Activated CD4-positive, alpha-beta T cell treated with anti-CD3 and anti-CD28 coated beads for 36 hours (primary cell): Measurements from ENCODE around the gene ATOSA. TPM values are rescaled to one million over a fixed set of nuclear protein-coding genes. Genes with fewer than 3 reads are reported as not detected.

Experiments
- ATAC-seq: fragments of 200-7000 bp; cut with Tn5 transposase; one replicate; pipeline ENCODE4 v1.10.0; 2021; ENCODE audit warnings: mild to moderate bottlenecking, moderate library complexity
- CTCF ChIA-PET: fragments of 350-600 bp; sonication (Branson Sonifier 250); formaldehyde crosslinking; loops from one replicate; lab custom pipeline; 2021; ENCODE audit warnings: antibody characterized with exemption; lab: Charles Lee
- POLR2A ChIA-PET: fragments of 350-600 bp; sonication (Branson Sonifier 250); formaldehyde crosslinking; loops from one replicate; lab custom pipeline; 2021; ENCODE audit warnings: antibody characterized with exemption, inconsistent platforms; lab: Charles Lee
- DNase-seq: peaks from one replicate; pipeline ENCODE4 v3.0.0-alpha.2; 2020
- H3K27ac Mint-ChIP-seq: one replicate; pipeline ENCODE4 v1.8.0; 2021; ENCODE audit warnings: mixed read lengths
- H3K27me3 Mint-ChIP-seq: one replicate; pipeline ENCODE4 v1.8.0; 2021; ENCODE audit warnings: mixed read lengths
- H3K36me3 Mint-ChIP-seq: one replicate; pipeline ENCODE4 v1.8.0; 2021; ENCODE audit warnings: low read depth, mixed read lengths
- H3K4me1 Mint-ChIP-seq: one replicate; pipeline ENCODE4 v1.8.0; 2021; ENCODE audit warnings: mixed read lengths
- H3K4me3 Mint-ChIP-seq: one replicate; pipeline ENCODE4 v1.8.0; 2021; ENCODE audit warnings: mild to moderate bottlenecking, moderate library complexity, mixed read lengths
- H3K9me3 Mint-ChIP-seq: one replicate; pipeline ENCODE4 v1.8.0; 2021; ENCODE audit warnings: low read depth, mixed read lengths
- intact Hi-C, 2 experiments: fragments of 100-400 bp; cut with DNase I in 1 of 2; cut with micrococcal nuclease in 1 of 2; formaldehyde crosslinking; loops; one replicate each; pipeline versions ENCODE4 v1.14.2 to v1.15.1; 2022 to 2024; cut with DNase I, micrococcal nuclease
- total RNA-seq, 2 experiments: library from RNA; stranded (reverse); gene quantifications; one replicate each; pipeline ENCODE4 v1.2.3, GENCODE V29; 2021

ATOSA gene
- total RNA-seq, 2 experiments from 2014 or later, result 13.4 to 13.5 TPM

GRCh38 chr15:52682200-52682599, 3.0 kb upstream of the ATOSA start:
- CTCF ChIA-PET, result interaction anchor here (1.3 kb wide), 1 partner anchor 474 kb away, joined by 4 read pairs; no protein-coding TSS in a partner anchor
- no peak for DNase-seq
- ATAC-seq, result no peak
- H3K27me3 Mint-ChIP-seq, result no peaks in the 10 kb centered on the region
- peaks cover 29% of the 10 kb centered on the region for H3K4me1 Mint-ChIP-seq
- no peak overlapping the region for H3K4me3 Mint-ChIP-seq
- H3K27ac Mint-ChIP-seq, result no peak overlapping the region
- H3K36me3 Mint-ChIP-seq, result peaks cover 4% of the 10 kb centered on the region
- no peaks in the 10 kb centered on the region for H3K9me3 Mint-ChIP-seq
- intact Hi-C loops, result loop anchor here in 1 of 2 experiments (2.0 kb wide), 1 partner anchor 23 kb away; no protein-coding TSS in a partner anchor
- POLR2A ChIA-PET, result no interaction called here

GRCh38 chr15:52681441-52681840, 2.3 kb upstream of the ATOSA start:
- Mint-ChIP-seq H3K4me3 (no peak overlapping the region), H3K36me3 (peaks cover 4% of the 10 kb centered on the region), H3K4me1 (peaks cover 35% of the 10 kb centered on the region), H3K27me3 (no peaks in the 10 kb centered on the region), H3K9me3 (no peaks in the 10 kb centered on the region), H3K27ac (no peak overlapping the region)
- POLR2A ChIA-PET, result no interaction called here
- DNase-seq (no peak), ATAC-seq (no peak)
- intact Hi-C loops, result no loop called here
- CTCF ChIA-PET, result no interaction called here

DNA sequence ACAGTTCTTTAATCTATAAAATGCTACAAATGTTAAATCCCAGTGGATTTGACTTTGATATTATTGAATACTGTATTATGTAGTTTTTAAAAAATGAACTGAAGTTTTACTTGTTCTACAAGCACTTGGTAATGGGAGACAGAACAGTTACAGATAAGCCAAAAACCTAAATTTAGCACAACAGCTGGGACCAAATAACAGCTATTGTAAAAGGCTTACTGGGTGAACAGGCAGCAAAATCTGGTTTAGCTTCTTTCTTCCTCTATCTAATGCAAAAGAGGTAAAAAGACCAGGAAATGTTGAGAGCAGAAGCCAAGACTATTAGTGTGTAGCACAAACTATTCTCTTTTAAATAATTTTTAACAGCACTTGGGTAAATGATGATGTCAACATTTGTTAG, 1.6 kb upstream of the ATOSA start:
- POLR2A ChIA-PET, result interaction anchor here (0.7 kb wide), 1 partner anchor 136 kb away, joined by 4 read pairs; no protein-coding TSS in a partner anchor
- H3K4me1 Mint-ChIP-seq, result peaks cover 41% of the 10 kb centered on the region
- no peak for DNase-seq
- no peak overlapping the region for H3K4me3 Mint-ChIP-seq
- H3K27me3 Mint-ChIP-seq, result no peaks in the 10 kb centered on the region
- H3K9me3 Mint-ChIP-seq, result no peaks in the 10 kb centered on the region
- no peak for ATAC-seq
- intact Hi-C loops, result no loop called here
- H3K36me3 Mint-ChIP-seq, result peaks cover 7% of the 10 kb centered on the region
- no peak overlapping the region for H3K27ac Mint-ChIP-seq
- CTCF ChIA-PET, result no interaction called here

DNA sequence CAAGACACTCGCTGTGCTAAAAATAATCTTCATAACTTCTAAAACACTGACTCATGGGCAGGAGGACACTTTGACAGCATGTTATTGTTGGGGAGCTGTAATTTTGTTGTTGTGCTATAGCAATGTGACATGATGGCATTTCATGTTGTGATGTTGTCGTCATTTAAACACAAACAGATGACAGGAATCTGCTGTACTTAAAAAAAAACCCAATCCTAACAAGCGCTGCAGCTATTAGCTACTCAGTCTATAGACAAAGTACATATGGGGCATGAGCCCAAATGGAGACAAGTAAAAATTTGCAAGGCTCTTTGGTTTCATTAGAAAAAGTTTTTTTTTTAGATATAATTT, 828 bp upstream of the ATOSA start:
- H3K36me3 Mint-ChIP-seq, result peaks cover 13% of the 10 kb centered on the region
- H3K27ac Mint-ChIP-seq, result peak overlapping the region; percentile 2
- CTCF ChIA-PET, result interaction anchor here (0.7 kb wide), 1 partner anchor 176 kb away, joined by 3 read pairs; no protein-coding TSS in a partner anchor
- no peak for ATAC-seq
- peaks cover 45% of the 10 kb centered on the region for H3K4me1 Mint-ChIP-seq
- no peak for DNase-seq
- POLR2A ChIA-PET, result interaction anchor here (0.6 to 1.0 kb wide), 3 partner anchors 21 to 135 kb away, joined by 3 to 5 read pairs (median 4); no protein-coding TSS in a partner anchor
- intact Hi-C loops, result no loop called here
- H3K4me3 Mint-ChIP-seq, result peak overlapping the region; percentile 99
- H3K9me3 Mint-ChIP-seq, result no peaks in the 10 kb centered on the region
- H3K27me3 Mint-ChIP-seq, result no peaks in the 10 kb centered on the region

DNA sequence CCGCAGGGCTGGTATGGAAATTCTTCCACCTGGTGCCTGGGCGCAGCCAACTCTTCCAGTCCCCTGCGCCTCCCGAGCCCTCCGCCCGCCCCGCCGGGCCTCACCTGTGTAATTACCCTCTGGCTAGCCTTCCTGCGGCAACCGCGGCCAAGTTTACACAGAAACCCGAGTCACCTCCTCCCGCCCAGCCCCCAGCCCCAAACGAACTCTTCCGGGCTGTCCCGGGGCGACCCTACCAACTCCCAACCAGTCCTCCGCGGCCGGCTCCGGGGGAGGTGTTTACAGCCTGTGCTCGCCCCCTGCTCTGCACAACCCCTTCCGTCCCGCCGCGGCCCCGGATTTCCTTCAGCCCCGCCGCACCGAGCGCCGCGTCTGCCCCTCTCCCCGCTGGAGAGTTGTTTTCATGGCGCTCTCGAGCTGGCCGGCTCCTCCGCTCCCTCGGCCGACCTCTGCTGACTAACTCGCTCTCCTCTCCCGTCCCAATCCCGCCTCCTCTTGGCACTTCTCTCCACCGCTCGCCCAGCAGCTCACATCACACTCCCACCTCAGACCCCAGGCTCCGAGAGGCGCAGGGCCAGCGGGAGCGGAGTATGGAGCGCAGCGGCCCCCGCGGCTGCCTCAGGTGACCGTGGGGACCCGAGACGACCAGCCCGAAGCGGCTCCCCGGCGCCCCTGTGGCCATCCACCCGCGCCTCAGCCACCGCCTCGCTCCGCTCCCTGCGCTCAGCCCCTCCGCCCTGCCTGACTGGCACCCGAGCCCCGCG, 538 bp downstream of the ATOSA start:
- Mint-ChIP-seq H3K27me3 (no peaks in the 10 kb centered on the region), H3K36me3 (peaks cover 13% of the 10 kb centered on the region), H3K9me3 (no peaks in the 10 kb centered on the region), H3K27ac (peak overlapping the region; percentile 97), H3K4me1 (peaks cover 43% of the 10 kb centered on the region), H3K4me3 (peak overlapping the region; percentile 99)
- CTCF ChIA-PET, result interaction anchor here (0.6 kb wide), 1 partner anchor 74 kb away, joined by 3 read pairs; no protein-coding TSS in a partner anchor
- intact Hi-C loops, result loop anchor here (1.0 to 5.0 kb wide), 11 partner anchors 19 to 500 kb away; partner anchors contain the start of genes ARPP19 (in 2 of the 2) and MYO5A (in 1 of the 2)
- ATAC-seq, result peak; percentile 51
- POLR2A ChIA-PET, result interaction anchor here (1.0 kb wide), 1 partner anchor 120 kb away, joined by 5 read pairs; no protein-coding TSS in a partner anchor
- DNase-seq, result peak; percentile 75

- H3K27me3 Mint-ChIP-seq, result no peaks in the 10 kb centered on the region
- H3K36me3 Mint-ChIP-seq, result peaks cover 16% of the 10 kb centered on the region
- peaks cover 47% of the 10 kb centered on the region for H3K4me1 Mint-ChIP-seq
- intact Hi-C loops, result loop anchor here (1.0 to 5.0 kb wide), 8 partner anchors 19 to 499 kb away; partner anchors contain the start of gene ARPP19 (in 1 of the 2)
- POLR2A ChIA-PET, result interaction anchor here (0.6 kb wide), 1 partner anchor 14 kb away, joined by 3 read pairs; no protein-coding TSS in a partner anchor
- DNase-seq, result peak; percentile 80
- CTCF ChIA-PET, result interaction anchor here (0.9 to 1.6 kb wide), 3 partner anchors 19 to 58 kb away, joined by 3 to 5 read pairs (median 4); no protein-coding TSS in a partner anchor
- H3K27ac Mint-ChIP-seq, result peak overlapping the region; percentile 97
- peak overlapping the region; percentile 99 for H3K4me3 Mint-ChIP-seq
- no peaks in the 10 kb centered on the region for H3K9me3 Mint-ChIP-seq
- ATAC-seq, result peak; percentile 63
Measured at GRCh38 chr15:52677593-52678467, 1.4 kb downstream of the ATOSA start.

- ChIA-PET POLR2A (no interaction called here), CTCF (interaction anchor here (0.8 to 1.7 kb wide), 2 partner anchors 10 to 56 kb away, joined by 3 to 6 read pairs; no protein-coding TSS in a partner anchor)
- ATAC-seq, result no peak
- Mint-ChIP-seq H3K4me1 (peaks cover 40% of the 10 kb centered on the region), H3K9me3 (no peaks in the 10 kb centered on the region), H3K36me3 (peaks cover 31% of the 10 kb centered on the region), H3K27ac (no peak overlapping the region), H3K27me3 (no peaks in the 10 kb centered on the region), H3K4me3 (no peak overlapping the region)
- DNase-seq, result no peak
- intact Hi-C loops, result loop anchor here in 1 of 2 experiments (5.0 kb wide), 1 partner anchor 57 kb away; no protein-coding TSS in a partner anchor
Measured at GRCh38 chr15:52674831-52675230, 4.4 kb downstream of the ATOSA start.

DNA sequence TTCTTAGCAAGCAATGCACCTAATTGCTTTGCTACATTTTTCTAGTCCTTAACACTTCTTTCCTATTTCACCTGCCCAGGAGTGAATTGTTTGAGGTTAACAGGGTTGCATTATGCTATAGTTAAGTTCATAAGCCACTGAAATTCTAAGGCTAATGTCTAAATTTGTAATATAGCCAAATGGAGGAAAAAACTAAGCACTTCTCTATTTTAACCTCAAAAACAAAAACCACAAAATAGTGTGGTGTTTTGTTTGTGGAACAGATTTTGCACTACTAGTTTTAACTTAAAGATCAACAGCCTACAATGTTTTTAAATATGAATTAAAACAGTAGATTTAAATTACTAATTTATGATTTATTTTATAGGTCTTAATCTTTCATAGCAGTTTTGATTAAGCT, 5.5 kb downstream of the ATOSA start:
- ChIA-PET POLR2A (interaction anchor here (1.0 to 2.1 kb wide), 2 partner anchors 12 to 15 kb away, joined by 5 to 6 read pairs; no protein-coding TSS in a partner anchor), CTCF (interaction anchor here (1.7 kb wide), 1 partner anchor 9 kb away, joined by 6 read pairs; no protein-coding TSS in a partner anchor)
- intact Hi-C loops, result no loop called here
- DNase-seq, result no peak
- Mint-ChIP-seq H3K27me3 (no peaks in the 10 kb centered on the region), H3K4me3 (no peak overlapping the region), H3K36me3 (peaks cover 31% of the 10 kb centered on the region), H3K27ac (peak overlapping the region; percentile 51), H3K4me1 (peaks cover 38% of the 10 kb centered on the region), H3K9me3 (no peaks in the 10 kb centered on the region)
- no peak for ATAC-seq

DNA sequence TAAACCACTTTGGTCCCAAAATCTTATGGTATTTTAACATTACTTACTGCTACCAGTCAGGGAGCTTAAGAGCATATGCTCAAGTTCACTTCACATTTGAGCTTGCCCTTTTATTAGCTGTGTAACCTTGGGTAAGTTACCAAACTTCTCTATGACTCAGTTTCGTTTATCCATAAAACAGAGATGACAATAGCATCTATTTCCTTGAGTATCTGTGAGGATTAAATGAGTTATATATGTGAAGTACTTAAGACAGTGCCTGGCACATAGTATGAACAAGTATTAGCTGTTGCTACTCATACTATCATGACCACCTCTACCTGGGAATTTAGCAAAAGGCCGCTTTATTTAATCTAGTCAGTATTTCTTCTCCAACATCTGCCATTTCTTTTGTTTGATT, 5.9 kb downstream of the ATOSA start:
- ATAC-seq (no peak), DNase-seq (no peak)
- intact Hi-C loops, result no loop called here
- Mint-ChIP-seq H3K27ac (peak overlapping the region; percentile 51), H3K36me3 (peaks cover 31% of the 10 kb centered on the region), H3K27me3 (no peaks in the 10 kb centered on the region), H3K9me3 (no peaks in the 10 kb centered on the region), H3K4me3 (no peak overlapping the region), H3K4me1 (peaks cover 38% of the 10 kb centered on the region)
- ChIA-PET CTCF (interaction anchor here (0.9 to 1.7 kb wide), 2 partner anchors 9 to 21 kb away, joined by 3 to 6 read pairs; no protein-coding TSS in a partner anchor), POLR2A (interaction anchor here (0.9 to 2.1 kb wide), 3 partner anchors 11 to 108 kb away, joined by 5 to 8 read pairs (median 6); no protein-coding TSS in a partner anchor)

DNA sequence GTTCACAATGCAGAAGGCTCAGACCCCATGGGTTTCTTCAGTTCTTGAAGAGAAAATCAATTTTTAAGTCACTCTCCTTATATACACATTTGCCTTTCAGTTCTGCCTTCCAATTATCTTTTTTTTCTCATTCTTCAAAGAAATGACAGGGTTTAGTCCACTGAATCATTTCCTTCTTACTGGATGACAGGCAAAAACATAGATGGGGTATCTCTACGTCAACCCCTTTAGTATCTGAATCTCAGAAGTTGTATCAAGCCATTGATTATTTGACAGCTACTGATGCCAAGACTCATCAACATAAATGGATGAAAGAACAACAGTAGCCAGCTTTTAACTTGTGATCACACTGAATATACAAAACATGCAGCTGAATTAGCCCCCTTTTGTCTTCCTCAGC, 6.5 kb downstream of the ATOSA start:
- no peak overlapping the region for H3K4me3 Mint-ChIP-seq
- no peaks in the 10 kb centered on the region for H3K9me3 Mint-ChIP-seq
- CTCF ChIA-PET, result interaction anchor here (0.9 kb wide), 1 partner anchor 20 kb away, joined by 3 read pairs; no protein-coding TSS in a partner anchor
- DNase-seq (no peak), ATAC-seq (peak; percentile 27)
- intact Hi-C loops, result no loop called here
- H3K27me3 Mint-ChIP-seq, result no peaks in the 10 kb centered on the region
- POLR2A ChIA-PET, result interaction anchor here (0.9 to 2.1 kb wide), 3 partner anchors 11 to 107 kb away, joined by 5 to 8 read pairs (median 6); no protein-coding TSS in a partner anchor
- no peak overlapping the region for H3K27ac Mint-ChIP-seq
- H3K4me1 Mint-ChIP-seq, result peaks cover 45% of the 10 kb centered on the region
- peaks cover 34% of the 10 kb centered on the region for H3K36me3 Mint-ChIP-seq
